HCT116 (cell line): Measurements from ENCODE around the gene RGS6. TPM values are rescaled to one million over a fixed set of nuclear protein-coding genes. Genes with fewer than 3 reads are reported as not detected.

Source experiments
- ATAC-seq: fragments of 200-7000 bp; cut with Tn5 transposase; 2 replicates; pipeline ENCODE4 v1.9.1; 2020; ENCODE audit warnings: mild to moderate bottlenecking, moderate library complexity
- BruUV-seq: library from RNA; stranded (reverse); fragments of 400-500 nt; replicated peaks from 2 replicates; lab custom pipeline; 2021; lab: Mats Ljungman, UMichigan
- CTCF ChIA-PET: fragments of 300-600 bp; sonication (Branson Sonifier 250); formaldehyde crosslinking; loops from one replicate; lab custom pipeline; 2021; ENCODE audit warnings: antibody characterized with exemption; lab: Charles Lee
- POLR2A ChIA-PET: fragments of 300-600, 350-600 bp; sonication (Branson Sonifier 250); formaldehyde crosslinking; loops from one replicate; lab custom pipeline; 2021; ENCODE audit warnings: antibody characterized with exemption; lab: Charles Lee
- RAD21 ChIA-PET, 2 experiments: fragments of 300-600 bp; sonication (Branson Sonifier 250); formaldehyde crosslinking; loops; one replicate each; lab custom pipeline; 2023; ENCODE audit warnings: low total read pairs in 2 of 2; ENCODE audit not compliant: uncharacterized antibody in 2 of 2, unreplicated experiment in 2 of 2, low non-redundant PET in 1 of 2; lab: Charles Lee
- DNase-seq: peaks from one replicate; pipeline ENCODE4 v3.0.0-alpha.2; 2010; ENCODE audit warnings: low read depth, low spot score
- H2AFZ ChIP-seq: fragments of 200-600 bp; shearing (Covaris generic), sonication (generic); 2 replicates; pipeline ENCODE4 v1.6.1; 2017; ENCODE audit warnings: low read depth, mixed run types, mixed read lengths, antibody characterized with exemption, low read length; ENCODE audit not compliant: poor library complexity, severe bottlenecking
- H3K27ac ChIP-seq: 2 replicates; pipeline ENCODE4 v1.5.1; 2012; ENCODE audit warnings: low read depth, low read length
- H3K27me3 ChIP-seq: fragments of 200-600 bp; sonication (generic); 2 replicates; pipeline ENCODE4 v1.6.1; 2016; ENCODE audit warnings: mixed run types, low read length, mixed read lengths; ENCODE audit not compliant: insufficient read depth
- H3K36me3 ChIP-seq, 2 experiments: fragments of 200-500 bp in 1 of 2; fragments of 200-600 bp in 1 of 2; sonication (Bioruptor generic) in 1 of 2; sonication (generic) in 1 of 2; 2 replicates each; pipeline versions ENCODE4 v1.5.1 to v1.6.1; 2014 to 2016; ENCODE audit warnings: low read length in 2 of 2, inconsistent platforms in 1 of 2, mixed read lengths in 1 of 2, mixed run types in 1 of 2; ENCODE audit not compliant: insufficient read depth in 2 of 2, control insufficient read depth in 1 of 2
- H3K4me1 ChIP-seq, 2 experiments: fragments of 200-600 bp in 1 of 2; sonication (generic) in 1 of 2; 2 replicates each; pipeline versions ENCODE4 v1.5.1 to v1.6.1; 2012 to 2017; ENCODE audit warnings: low read length in 2 of 2, inconsistent platforms in 1 of 2, mild to moderate bottlenecking in 1 of 2, mixed read lengths in 1 of 2, mixed run types in 1 of 2, moderate library complexity in 1 of 2; ENCODE audit not compliant: insufficient read depth in 2 of 2, control insufficient read depth in 1 of 2
- H3K4me2 ChIP-seq: fragments of 200-600 bp; sonication (generic); 2 replicates; pipeline ENCODE4 v1.6.1; 2017; ENCODE audit warnings: mixed run types, low read length, mixed read lengths
- H3K4me3 ChIP-seq, 2 experiments: fragments of 200-600 bp in 1 of 2; sonication (generic) in 1 of 2; replicated peaks in 1 of 2; 2 replicates each; pipeline ENCODE4 v1.5.1; 2011 to 2016; ENCODE audit warnings: low read length in 2 of 2, control low read depth in 1 of 2, low read depth in 1 of 2, mild to moderate bottlenecking in 1 of 2, mixed read lengths in 1 of 2, mixed run types in 1 of 2
- H3K79me2 ChIP-seq: fragments of 200-600 bp; sonication (generic); 2 replicates; pipeline ENCODE4 v1.6.1; 2017; ENCODE audit warnings: mild to moderate bottlenecking, mixed run types, low read length, moderate library complexity, mixed read lengths; ENCODE audit not compliant: insufficient read depth
- H3K9ac ChIP-seq: fragments of 200-600 bp; sonication (generic); 2 replicates; pipeline ENCODE4 v1.6.1; 2016; ENCODE audit warnings: low read length, mixed read lengths
- H3K9me2 ChIP-seq: fragments of 200-600 bp; sonication (generic), shearing (Covaris generic); 2 replicates; pipeline ENCODE4 v1.6.1; 2017; ENCODE audit warnings: mixed run types, mild to moderate bottlenecking, moderate library complexity; ENCODE audit not compliant: insufficient read depth
- H3K9me3 ChIP-seq, 2 experiments: fragments of 200-500 bp in 1 of 2; fragments of 200-600 bp in 1 of 2; sonication (Bioruptor generic) in 1 of 2; sonication (generic) in 1 of 2; 2 replicates each; pipeline ENCODE4 v1.6.1; 2014 to 2017; ENCODE audit warnings: low read length in 2 of 2, mixed read lengths in 2 of 2, inconsistent platforms in 1 of 2, low read depth in 1 of 2, mild to moderate bottlenecking in 1 of 2, mixed run types in 1 of 2, moderate library complexity in 1 of 2; ENCODE audit not compliant: control insufficient read depth in 1 of 2, insufficient read depth in 1 of 2
- H4K20me1 ChIP-seq: fragments of 200-600 bp; sonication (generic), shearing (Covaris generic); 2 replicates; pipeline ENCODE4 v1.6.1; 2017; ENCODE audit warnings: mixed run types, mild to moderate bottlenecking, moderate library complexity; ENCODE audit not compliant: insufficient read depth
- ATF3 ChIP-seq: IDR thresholded peaks from 2 replicates; pipeline ENCODE4 v1.6.1; 2012
- CEBPB ChIP-seq: IDR thresholded peaks from 2 replicates; pipeline ENCODE4 v1.6.1; 2012; ENCODE audit warnings: low read depth
- CTCF ChIP-seq, 3 experiments: fragments of 200-600 bp in 1 of 3; sonication (generic) in 1 of 3; IDR thresholded peaks in 2 of 3; conservative IDR thresholded peaks in 1 of 3; 2 replicates each; pipeline ENCODE4 v1.5.1; 2012 to 2017; ENCODE audit warnings: low read depth in 2 of 3, low read length in 2 of 3, antibody characterized with exemption in 1 of 3, borderline replicate concordance in 1 of 3, control low read depth in 1 of 3, mild to moderate bottlenecking in 1 of 3, mixed read lengths in 1 of 3, mixed run types in 1 of 3, moderate library complexity in 1 of 3; ENCODE audit not compliant: insufficient read depth in 1 of 3
- ELF1 ChIP-seq: IDR thresholded peaks from 2 replicates; pipeline ENCODE4 v1.6.1; 2012; ENCODE audit warnings: low read depth, borderline replicate concordance
- EZH2phosphoT487 ChIP-seq: fragments of 200-600 bp; IDR thresholded peaks from 2 replicates; pipeline ENCODE4 v1.6.1; 2018; ENCODE audit warnings: antibody characterized with exemption, borderline replicate concordance
- MAX ChIP-seq: IDR thresholded peaks from 2 replicates; pipeline ENCODE4 v1.6.1; 2012
- POLR2A ChIP-seq: IDR thresholded peaks from 2 replicates; pipeline ENCODE4 v1.7.0; 2011; ENCODE audit warnings: borderline replicate concordance; ENCODE audit not compliant: insufficient read depth, insufficient read length; ENCODE audit errors: extremely low read depth
- RAD21 ChIP-seq: IDR thresholded peaks from 2 replicates; pipeline ENCODE4 v1.6.1; 2012; ENCODE audit warnings: low read depth, mild to moderate bottlenecking
- REST ChIP-seq: IDR thresholded peaks from 2 replicates; pipeline ENCODE4 v1.6.1; 2012; ENCODE audit warnings: low read depth
- SP1 ChIP-seq: IDR thresholded peaks from 2 replicates; pipeline ENCODE4 v1.6.1; 2012; ENCODE audit warnings: low read depth
- YY1 ChIP-seq: IDR thresholded peaks from 2 replicates; pipeline ENCODE4 v1.6.1; 2011; ENCODE audit warnings: low read length, low read depth, moderate library complexity, mild to moderate bottlenecking; ENCODE audit not compliant: insufficient replicate concordance; ENCODE audit errors: extremely low read depth
- ZBTB33 ChIP-seq: IDR thresholded peaks from 2 replicates; pipeline ENCODE4 v1.6.1; 2011; ENCODE audit warnings: mild to moderate bottlenecking, low read length, moderate library complexity; ENCODE audit not compliant: insufficient replicate concordance; ENCODE audit errors: extremely low read depth
- intact Hi-C: fragments of 100-400 bp; cut with micrococcal nuclease; formaldehyde crosslinking; loops from 2 replicates; pipeline ENCODE4 v1.10.0; 2022
- total RNA-seq: library from RNA; stranded (reverse); gene quantifications from one replicate; pipeline ENCODE4 v1.2.1, GENCODE V29; 2021; ENCODE audit not compliant: unreplicated experiment

The RGS6 gene
- total RNA-seq, 1 experiment from 2014 or later, result 4.7 TPM

GRCh38 chr14:72262771-72263170, 330.5 kb downstream of the RGS6 start:
- BruUV-seq, result no TSS peak
- CTCF ChIA-PET, result no interaction called here

More at GRCh38 chr14:72262771-72263170, 330.5 kb downstream of the RGS6 start:
- TF ChIP-seq ELF1 (no peak), ATF3 (no peak), POLR2A (no peak), REST (no peak), ZBTB33 (no peak), EZH2phosphoT487 (no peak), RAD21 (no peak), CEBPB (no peak), SP1 (no peak), CTCF (IDR thresholded peaks at IDR 0.05 in 2 of 3, conservative IDR thresholded peaks at IDR 0.05 in 1 of 3; ENCODE audit: borderline replicate concordance in 1 of 3, insufficient read depth in 1 of 3, low read depth in 2 of 3, low read length in 2 of 3) (no peak), MAX (no peak), YY1 (no peak)
- Histone ChIP-seq H3K9me2 (no peaks in the 10 kb centered on the region), H3K9me3 (no peaks in the 10 kb centered on the region), H3K4me2 (no peak overlapping the region), H2AFZ (no peak overlapping the region), H3K4me1 (no peaks in the 10 kb centered on the region), H4K20me1 (no peaks in the 10 kb centered on the region), H3K36me3 (no peaks in the 10 kb centered on the region), H3K9ac (no peak overlapping the region), H3K27ac (no peak overlapping the region), H3K4me3 (no peak overlapping the region), H3K27me3 (no peaks in the 10 kb centered on the region), H3K79me2 (no peaks in the 10 kb centered on the region)
- ATAC-seq, result no peak
- ChIA-PET POLR2A (no interaction called here), RAD21 (interaction anchor here in 1 of 2 experiments (0.7 kb wide), 1 partner anchor 449 kb away, joined by 3 read pairs; no protein-coding TSS in a partner anchor)
- DNase-seq, result no peak
- intact Hi-C loops, result no loop called here
